ENCODE measurements around the gene CLOCK.
"Not testable (repeated sequence)": the region's sequence is repeated elsewhere in the genome, so short reads cannot be mapped to it uniquely, and the experiment has no call there.

CLOCK gene

DNA sequence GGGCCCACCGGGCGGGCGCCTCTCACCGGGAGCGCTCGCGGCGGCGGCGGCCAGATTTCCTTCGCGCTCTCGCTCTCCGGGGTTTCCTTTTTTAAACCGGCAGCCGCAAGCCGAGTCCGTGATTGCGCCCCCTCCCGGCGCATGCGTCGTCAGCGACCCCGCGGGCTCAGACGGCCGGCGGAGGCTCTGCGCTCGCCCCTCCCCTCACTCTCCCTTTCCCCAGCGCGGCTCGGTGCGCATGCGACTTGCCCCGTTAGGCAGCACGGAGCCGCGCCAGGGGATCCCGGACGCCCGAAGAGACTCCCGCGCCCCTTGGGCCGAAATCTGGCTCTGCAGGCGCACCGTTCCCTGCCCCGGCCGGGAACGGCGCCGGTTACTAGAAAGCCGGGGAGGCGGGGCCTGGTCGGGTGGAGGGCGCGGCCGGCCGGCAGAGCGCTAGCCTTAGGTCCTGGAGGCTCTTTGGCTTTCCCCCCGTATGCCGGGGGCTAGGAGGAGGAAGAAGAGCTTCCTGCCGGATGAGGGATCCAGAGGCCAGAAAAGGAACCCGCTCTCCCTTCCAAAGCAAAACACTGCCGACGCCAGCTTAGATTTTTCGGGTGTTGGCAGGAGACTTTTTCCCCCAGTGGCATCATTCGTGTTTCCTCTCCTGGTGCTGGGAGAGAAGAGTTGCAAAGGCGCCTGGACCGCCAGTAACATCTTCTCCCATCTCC, at the start of gene CLOCK:
Gene CLOCK, minus strand, starts transcription at position 154 of the 710 bp plus-strand sequence. CDS start 64,124 bp downstream, outside the sequence.
- DNase-seq (ENCODE audit: low read depth): peak; percentile 77

- no peak for DNase-seq (ENCODE audit: low read depth)
Observed at GRCh38 chr4:55592014-55592413, 45.3 kb upstream of the CLOCK start, which contains the start of gene PDCL2. PDCL2 (minus strand) TSS chr4:55592245; CDS start chr4:55592109, 136 bp downstream.

DNA sequence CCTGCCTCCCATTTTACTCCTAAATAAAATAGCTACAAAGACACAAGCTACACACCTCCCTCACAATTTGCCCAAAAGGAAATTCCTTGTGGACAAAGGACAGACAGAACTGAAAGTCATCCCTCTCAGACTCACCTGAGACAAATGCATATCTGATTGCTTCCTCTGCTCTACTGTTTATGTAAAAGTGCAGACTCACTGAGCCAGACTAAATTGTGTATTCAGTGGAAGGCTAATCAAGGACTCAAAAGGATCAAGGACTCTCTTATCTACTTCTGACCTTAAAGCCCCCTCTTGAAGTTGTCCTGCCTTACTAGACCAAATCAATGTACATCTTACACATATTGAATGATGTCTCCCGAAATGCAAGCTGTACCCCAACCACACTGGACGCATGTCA, 41.5 kb upstream of the CLOCK start:
- no peak for DNase-seq (ENCODE audit: low read depth)

DNA sequence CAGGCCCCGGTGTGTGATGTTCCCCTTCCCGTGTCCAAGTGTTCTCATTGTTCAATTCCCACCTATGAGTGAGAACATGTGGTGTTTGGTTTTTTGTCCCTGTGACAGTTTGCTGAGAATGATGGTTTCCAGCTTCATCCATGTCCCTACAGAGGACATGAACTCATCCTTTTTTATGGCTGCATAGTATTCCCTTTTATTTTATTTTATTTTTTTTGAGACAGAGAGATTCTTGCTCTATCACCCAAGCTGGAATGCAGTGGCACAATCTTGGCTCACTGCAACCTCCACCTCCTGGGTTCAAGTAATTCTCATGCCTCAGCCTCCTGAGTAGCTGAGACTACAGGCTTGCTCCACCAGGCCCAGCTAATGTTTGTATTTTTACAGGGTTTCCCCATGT, 36.1 kb upstream of the CLOCK start:
- not testable (repeated sequence) for DNase-seq (ENCODE audit: low read depth)

GRCh38 chr4:55578341-55579010, 31.8 kb upstream of the CLOCK start:
- DNase-seq (ENCODE audit: low read depth): no peak

DNA sequence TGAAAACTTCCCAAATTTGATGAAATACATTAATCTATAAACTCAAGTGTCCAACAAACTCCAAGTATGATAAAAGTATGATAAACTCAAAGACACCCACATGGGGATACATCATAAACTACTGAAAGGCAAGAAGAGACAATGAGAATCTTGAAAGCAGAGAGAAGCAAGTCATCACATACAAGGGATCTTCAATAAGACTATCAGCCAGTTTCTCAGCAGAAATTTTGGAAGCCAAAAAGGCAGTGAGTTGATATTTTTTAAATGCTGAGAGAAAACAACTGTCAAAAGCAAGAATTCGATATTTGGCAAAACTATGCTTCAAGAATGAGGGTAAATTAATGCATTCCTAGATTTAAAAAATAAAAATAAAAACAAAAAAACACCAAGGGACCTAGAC, 28.8 kb upstream of the CLOCK start:
- no peak for DNase-seq (ENCODE audit: low read depth)

GRCh38 chr4:55574252-55574651, 27.5 kb upstream of the CLOCK start:
- DNase-seq (ENCODE audit: low read depth): no peak

- DNase-seq (ENCODE audit: low read depth): no peak
Observed at GRCh38 chr4:55571806-55572205, 25.1 kb upstream of the CLOCK start.

GRCh38 chr4:55568905-55569504, 22.3 kb upstream of the CLOCK start:
- DNase-seq (ENCODE audit: low read depth): no peak

- DNase-seq (ENCODE audit: low read depth): no peak
Observed at GRCh38 chr4:55561889-55562288, 15.2 kb upstream of the CLOCK start.

DNA sequence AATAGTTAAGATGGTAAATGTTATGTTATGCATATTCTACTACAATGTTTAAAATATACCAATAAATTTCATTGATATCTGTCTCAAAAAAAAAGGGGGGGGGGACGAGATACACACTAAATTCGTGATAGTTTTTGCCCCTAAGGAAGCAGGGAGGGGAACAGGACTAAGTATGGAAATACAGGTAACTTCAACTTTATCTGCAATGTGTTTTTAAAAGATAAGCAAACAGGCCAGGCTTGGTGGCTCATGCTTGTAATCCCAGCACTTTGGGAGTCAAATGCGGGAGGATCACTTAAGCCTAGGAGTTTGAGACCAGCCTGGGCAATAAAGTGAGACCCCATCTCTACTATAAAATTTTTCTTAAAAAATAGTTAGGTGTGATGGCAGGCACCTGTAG, 13.4 kb upstream of the CLOCK start:
- no peak for DNase-seq (ENCODE audit: low read depth)

- DNase-seq (ENCODE audit: low read depth): no peak
Observed at GRCh38 chr4:55554453-55555030, 7.8 kb upstream of the CLOCK start.

DNA sequence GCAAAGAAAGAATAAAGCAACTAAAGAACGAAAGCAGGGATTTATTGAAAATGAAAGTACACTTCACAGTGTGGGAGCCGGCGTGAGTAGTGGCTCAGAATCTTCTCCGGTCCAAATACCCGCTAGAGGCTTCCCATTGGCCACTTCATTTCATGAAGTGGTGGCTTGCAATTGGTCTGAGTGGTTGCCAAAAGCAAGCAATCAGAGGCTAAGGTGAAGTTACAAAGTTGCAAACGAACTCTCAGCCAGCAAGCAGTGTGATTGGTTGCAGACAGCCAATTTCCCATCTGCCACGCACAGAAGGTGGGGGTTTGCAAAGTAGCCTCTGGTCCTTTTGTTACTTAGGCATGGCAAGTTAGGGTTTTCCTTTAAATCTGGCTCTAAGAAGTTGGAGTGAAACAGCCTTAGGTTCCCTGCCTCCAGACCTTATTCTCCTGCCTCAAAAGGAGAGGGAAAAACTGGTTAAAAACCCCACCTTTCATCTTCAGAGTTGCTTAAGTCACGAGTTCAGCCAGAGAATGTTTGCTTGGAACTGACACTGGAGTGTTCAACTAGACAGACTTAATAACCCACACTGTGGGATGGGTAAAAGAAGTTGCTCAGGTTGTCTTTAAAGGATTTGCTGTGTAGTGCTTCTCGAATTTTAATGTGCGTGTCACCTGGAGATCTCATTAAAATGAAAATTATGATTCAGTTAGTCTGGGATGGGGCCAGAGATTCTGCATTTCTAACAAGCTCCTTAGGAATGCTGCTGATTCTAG, 6.9 kb upstream of the CLOCK start:
- no peak for DNase-seq (ENCODE audit: low read depth)

DNA sequence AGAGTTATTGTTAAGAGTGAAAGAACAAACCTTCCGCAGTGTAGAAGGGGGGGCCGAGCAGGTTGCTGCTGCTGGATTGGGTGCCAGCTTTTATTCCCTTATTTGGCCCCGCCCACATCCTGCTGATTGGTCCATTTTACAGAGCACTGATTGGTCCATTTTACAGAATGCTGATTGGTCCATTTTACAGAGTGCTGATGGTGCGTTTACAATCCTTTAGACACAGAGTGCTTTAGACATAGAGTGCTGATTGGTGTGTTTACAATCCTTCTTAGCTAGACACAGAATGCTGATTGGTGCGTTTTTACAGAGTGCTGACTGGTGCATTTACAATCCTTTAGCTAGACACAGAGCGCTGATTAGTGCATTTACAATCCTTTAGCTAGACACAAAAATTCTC, 5.3 kb upstream of the CLOCK start:
- DNase-seq (ENCODE audit: low read depth): not testable (repeated sequence)

- DNase-seq (ENCODE audit: low read depth): no peak
Observed at GRCh38 chr4:55549888-55550287, 3.2 kb upstream of the CLOCK start.

DNA sequence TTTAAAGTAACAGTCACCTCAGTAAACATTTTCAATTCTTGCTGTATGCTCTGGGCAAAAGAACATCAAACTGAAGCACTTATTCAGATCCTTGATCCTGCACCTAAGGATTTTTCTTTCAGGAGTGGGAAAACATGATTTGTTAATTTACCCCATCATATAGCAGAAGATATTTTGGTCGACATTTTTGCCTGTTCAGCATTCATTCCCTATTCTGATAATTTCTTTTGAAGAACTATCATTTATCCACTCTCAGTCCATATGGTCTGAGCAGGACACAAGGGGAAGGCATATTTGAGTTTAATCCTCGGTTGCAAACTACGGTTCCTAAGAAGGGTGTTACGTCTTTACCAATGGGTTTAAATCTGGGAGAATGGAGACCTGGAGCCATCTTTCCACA, 1.2 kb upstream of the CLOCK start:
- DNase-seq (ENCODE audit: low read depth): no peak

GRCh38 chr4:55547466-55547770, 709 bp upstream of the CLOCK start:
- DNase-seq (ENCODE audit: low read depth): no peak

DNA sequence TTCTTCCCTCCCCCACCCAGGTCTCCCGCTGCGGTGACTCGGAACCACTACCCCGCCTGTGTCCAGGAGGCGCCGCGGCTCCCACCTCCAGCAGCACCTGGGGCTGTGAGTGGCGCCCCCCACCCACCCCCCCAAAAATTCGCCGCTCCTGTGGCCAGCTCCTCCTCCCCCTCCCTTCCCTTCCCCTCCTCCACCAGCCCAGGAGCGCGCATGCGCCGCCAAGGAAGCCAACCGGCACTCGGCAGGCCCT, 278 bp downstream of the CLOCK start:
- DNase-seq (ENCODE audit: low read depth): no peak

- DNase-seq (ENCODE audit: low read depth): peak; percentile 53
Observed at GRCh38 chr4:55545641-55546505, 836 bp downstream of the CLOCK start.

- no peak for DNase-seq (ENCODE audit: low read depth)
Observed at GRCh38 chr4:55545151-55545550, 1.6 kb downstream of the CLOCK start.

DNA sequence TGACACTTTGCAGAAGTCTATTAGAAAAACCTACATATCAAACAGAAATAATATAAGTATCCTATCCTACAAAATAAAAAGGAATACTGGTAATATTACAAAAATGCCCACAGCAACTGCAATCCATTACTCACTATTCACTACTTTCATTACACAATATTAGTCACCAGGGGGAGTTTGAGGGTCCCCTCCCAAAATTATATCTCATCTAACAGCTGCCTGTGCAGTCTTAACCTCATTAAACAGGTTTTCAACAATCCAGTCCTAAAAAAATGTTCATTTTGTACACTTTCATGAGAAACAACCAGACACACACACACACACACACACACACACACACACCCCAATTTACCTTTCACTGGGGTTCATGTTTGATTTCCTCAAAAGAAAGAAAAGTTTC, 2.9 kb downstream of the CLOCK start:
- DNase-seq (ENCODE audit: low read depth): no peak

DNA sequence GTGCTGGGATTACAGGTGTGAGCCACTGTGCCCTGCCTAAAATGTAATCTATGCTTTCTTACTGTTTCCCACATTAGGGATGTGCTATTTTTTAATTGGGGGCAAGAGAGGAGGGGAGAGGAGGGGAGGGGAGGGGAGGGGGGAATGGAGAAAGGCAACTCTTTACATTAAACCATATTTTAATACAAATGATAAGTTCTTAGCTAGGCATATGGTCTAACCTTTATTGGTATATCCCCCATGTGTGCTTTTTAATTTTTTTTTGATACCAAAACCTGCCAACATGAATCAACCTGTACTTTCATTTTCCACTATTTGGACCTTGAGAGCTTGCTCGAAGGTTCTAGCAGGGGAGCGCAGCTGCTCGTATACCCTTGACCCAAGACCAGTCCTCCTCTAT, 6.4 kb downstream of the CLOCK start:
- DNase-seq (ENCODE audit: low read depth): no peak

Data from stimulated activated CD8-positive, alpha-beta memory T cell treated with anti-CD3 and anti-CD28 coated beads, Interleukin-12 subunit alpha, Interleukin-12 subunit beta, amount 100 ng/mL, for 4 hours (primary cell).